DND-41 (cell line): ENCODE data around the gene MSI2.

Experiments used
- EZH2 ChIP-seq: IDR thresholded peaks from 3 replicates; pipeline ENCODE4 v1.6.1; 2012; ENCODE audit warnings: borderline replicate concordance, low read depth, mild to moderate bottlenecking, moderate library complexity, low read length, inconsistent platforms; ENCODE audit not compliant: severe bottlenecking
- TF ChIP-seq, protein P1 (sequence below): IDR thresholded peaks from 2 replicates; pipeline ENCODE4 v1.5.1; 2012; ENCODE audit warnings: borderline replicate concordance, low read length, moderate library complexity, mild to moderate bottlenecking; ENCODE audit not compliant: poor library complexity, severe bottlenecking; ENCODE audit errors: extremely low read depth

DNA sequence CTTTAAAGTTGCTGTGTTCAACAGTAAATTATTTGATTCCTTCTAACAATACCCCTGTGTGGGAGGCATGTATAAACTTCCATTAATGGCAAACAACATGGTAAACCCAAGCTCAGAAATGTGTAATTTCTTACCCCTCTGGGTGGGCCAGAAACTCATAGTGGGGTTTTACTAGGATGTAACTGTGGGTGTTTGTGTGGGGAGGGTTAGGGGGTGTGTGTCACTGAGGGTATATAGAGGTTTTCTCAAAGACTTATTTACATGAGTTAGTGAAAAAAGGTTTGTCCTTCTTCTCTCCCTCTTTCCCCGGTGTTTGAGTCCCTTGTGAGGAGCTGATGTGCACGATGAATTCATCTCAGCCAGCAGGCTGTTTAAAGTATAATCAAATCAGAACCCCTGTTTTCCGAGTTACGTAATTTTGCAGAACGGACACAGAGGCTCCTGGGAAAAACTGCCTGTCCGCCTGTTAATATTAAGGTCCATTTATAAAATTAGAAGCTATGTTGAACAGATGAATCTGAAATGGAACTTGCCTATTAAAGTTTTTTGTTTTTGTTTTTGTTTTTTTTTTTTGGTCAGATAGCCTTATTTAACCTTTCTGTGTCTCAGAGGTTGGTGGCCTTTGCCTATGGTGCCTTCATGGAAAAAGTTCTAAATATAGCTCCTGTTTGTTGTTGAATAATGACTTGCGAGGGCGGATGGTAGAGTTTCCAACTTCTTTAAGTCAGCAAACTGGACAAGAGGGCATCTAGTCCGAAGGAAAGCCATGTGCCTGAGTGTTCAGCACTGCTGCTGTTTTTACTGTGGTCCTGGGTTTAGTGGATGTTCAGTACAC lies 73.3 kb downstream of the MSI2 start:
- TF ChIP-seq, protein P1, sequence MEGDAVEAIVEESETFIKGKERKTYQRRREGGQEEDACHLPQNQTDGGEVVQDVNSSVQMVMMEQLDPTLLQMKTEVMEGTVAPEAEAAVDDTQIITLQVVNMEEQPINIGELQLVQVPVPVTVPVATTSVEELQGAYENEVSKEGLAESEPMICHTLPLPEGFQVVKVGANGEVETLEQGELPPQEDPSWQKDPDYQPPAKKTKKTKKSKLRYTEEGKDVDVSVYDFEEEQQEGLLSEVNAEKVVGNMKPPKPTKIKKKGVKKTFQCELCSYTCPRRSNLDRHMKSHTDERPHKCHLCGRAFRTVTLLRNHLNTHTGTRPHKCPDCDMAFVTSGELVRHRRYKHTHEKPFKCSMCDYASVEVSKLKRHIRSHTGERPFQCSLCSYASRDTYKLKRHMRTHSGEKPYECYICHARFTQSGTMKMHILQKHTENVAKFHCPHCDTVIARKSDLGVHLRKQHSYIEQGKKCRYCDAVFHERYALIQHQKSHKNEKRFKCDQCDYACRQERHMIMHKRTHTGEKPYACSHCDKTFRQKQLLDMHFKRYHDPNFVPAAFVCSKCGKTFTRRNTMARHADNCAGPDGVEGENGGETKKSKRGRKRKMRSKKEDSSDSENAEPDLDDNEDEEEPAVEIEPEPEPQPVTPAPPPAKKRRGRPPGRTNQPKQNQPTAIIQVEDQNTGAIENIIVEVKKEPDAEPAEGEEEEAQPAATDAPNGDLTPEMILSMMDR, result no peak
- TF ChIP-seq EZH2, result no peak
